Thoracic aorta (tissue), 2 donors: ENCODE results near the gene FOXD1. TPM values are rescaled to one million over a fixed set of nuclear protein-coding genes. Genes with fewer than 3 reads are reported as not detected.
"Not testable (repeated sequence)": the region's sequence is repeated elsewhere in the genome, so short reads cannot be mapped to it uniquely, and the experiment has no call there.

Experiments
- ATAC-seq: fragments of 150-250 bp; one replicate; pipeline ENCODE4 v1.8.0; 2017; ENCODE audit warnings: low read depth; ENCODE audit not compliant: insufficient number of reproducible peaks, low FRiP score
- DNase-seq: peaks from one replicate; pipeline ENCODE4 v3.0.0-alpha.2; 2020; ENCODE audit warnings: low spot score
- H3K27ac ChIP-seq, 2 donors: fragments of 200-600 bp; sonication (generic); 1 replicate in 1 of 2; 2 replicates in 1 of 2; pipeline ENCODE4 v1.5.1; 2016; ENCODE audit warnings: mild to moderate bottlenecking in 2 of 2, moderate library complexity in 2 of 2
- H3K27me3 ChIP-seq: fragments of 200-600 bp; sonication (generic); replicated peaks from 2 replicates; pipeline ENCODE4 v1.6.0; 2016; ENCODE audit warnings: mild to moderate bottlenecking; ENCODE audit not compliant: insufficient read depth
- H3K36me3 ChIP-seq: fragments of 200-600 bp; sonication (generic); one replicate; pipeline ENCODE4 v1.5.1; 2016
- H3K4me1 ChIP-seq, 2 donors: fragments of 200-600 bp; sonication (generic); 1 replicate in 1 of 2; 2 replicates in 1 of 2; pipeline versions ENCODE4 v1.5.1 to v1.6.0; 2016; ENCODE audit warnings: low read depth in 2 of 2, mild to moderate bottlenecking in 1 of 2; ENCODE audit not compliant: control insufficient read depth in 1 of 2
- H3K4me3 ChIP-seq: fragments of 200-600 bp; sonication (generic); 2 replicates; pipeline ENCODE4 v1.5.1; 2016; ENCODE audit warnings: mild to moderate bottlenecking
- H3K9me3 ChIP-seq: fragments of 200-600 bp; sonication (generic); 2 replicates; pipeline ENCODE4 v1.5.1; 2016
- CTCF ChIP-seq: fragments of 200-600 bp; sonication (generic); IDR thresholded peaks from one replicate; pipeline ENCODE4 v1.5.1; 2019; ENCODE audit warnings: antibody characterized with exemption
- total RNA-seq, 2 donors: library from RNA; depleted of rRNA; stranded (reverse); fragments of >200 nt; gene quantifications; one replicate each; pipeline versions ENCODE4 v1.1.0 to v1.2.3, GENCODE V29; 2016

FOXD1 gene
- total RNA-seq, 2 donors from 2014 or later: 6.8 to 10.0 TPM

GRCh38 chr5:73482383-73483136, 34.0 kb upstream of the FOXD1 start:
- Histone ChIP-seq H3K27ac (no peak overlapping the region), H3K27me3 (no peaks in the 10 kb centered on the region), H3K9me3 (no peaks in the 10 kb centered on the region), H3K36me3 (no peaks in the 10 kb centered on the region), H3K4me1 (no peaks in the 10 kb centered on the region), H3K4me3 (no peak overlapping the region)
- DNase-seq: no peak
- no peak for TF ChIP-seq CTCF
- no peak for ATAC-seq

DNA sequence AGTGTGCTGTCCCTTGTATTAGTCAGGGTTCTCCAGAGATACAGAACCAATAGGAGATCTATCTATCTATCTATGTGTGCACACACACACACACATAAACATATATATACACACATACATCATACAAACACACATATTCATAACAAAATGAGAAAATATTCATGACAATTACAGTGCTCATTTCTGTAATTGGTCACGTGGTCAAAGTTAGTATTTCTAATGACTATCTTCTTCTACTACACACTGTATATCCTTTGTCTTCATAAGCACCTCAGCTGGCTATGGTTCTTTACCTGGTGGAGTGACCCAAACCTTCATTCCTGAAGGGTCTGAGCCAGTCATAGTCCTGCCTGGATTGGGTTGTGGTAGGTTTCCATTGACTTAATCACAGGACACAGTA, 31.9 kb upstream of the FOXD1 start:
- DNase-seq (no peak), ATAC-seq (no peak)
- Histone ChIP-seq H3K27ac (no peak overlapping the region), H3K4me1 (no peaks in the 10 kb centered on the region), H3K36me3 (no peaks in the 10 kb centered on the region), H3K4me3 (no peak overlapping the region), H3K27me3 (no peaks in the 10 kb centered on the region), H3K9me3 (no peaks in the 10 kb centered on the region)
- no peak for TF ChIP-seq CTCF

- no peak for DNase-seq
- Histone ChIP-seq H3K4me1 (no peaks in the 10 kb centered on the region), H3K36me3 (no peaks in the 10 kb centered on the region), H3K9me3 (no peaks in the 10 kb centered on the region), H3K27ac (no peak overlapping the region), H3K27me3 (no peaks in the 10 kb centered on the region), H3K4me3 (no peak overlapping the region)
- no peak for TF ChIP-seq CTCF
- no peak for ATAC-seq
Measured at GRCh38 chr5:73472116-73472515, 23.5 kb upstream of the FOXD1 start.

GRCh38 chr5:73471654-73472053, 23.1 kb upstream of the FOXD1 start:
- TF ChIP-seq CTCF: no peak
- Histone ChIP-seq H3K27ac (no peak overlapping the region), H3K4me1 (no peaks in the 10 kb centered on the region), H3K36me3 (no peaks in the 10 kb centered on the region), H3K4me3 (no peak overlapping the region), H3K27me3 (no peaks in the 10 kb centered on the region), H3K9me3 (no peaks in the 10 kb centered on the region)
- no peak for ATAC-seq
- DNase-seq: no peak

GRCh38 chr5:73469878-73470277, 21.3 kb upstream of the FOXD1 start:
- H3K27me3 ChIP-seq: no peaks in the 10 kb centered on the region
- no peaks in the 10 kb centered on the region for H3K36me3 ChIP-seq
- no peak for TF ChIP-seq CTCF
- no peak overlapping the region for H3K27ac ChIP-seq
- no peak overlapping the region for H3K4me3 ChIP-seq
- H3K4me1 ChIP-seq: no peaks in the 10 kb centered on the region
- DNase-seq: no peak
- H3K9me3 ChIP-seq: no peaks in the 10 kb centered on the region
- no peak for ATAC-seq

- not testable (repeated sequence) for H3K27me3 ChIP-seq, H3K27ac ChIP-seq, H3K4me3 ChIP-seq, H3K4me1 ChIP-seq, H3K36me3 ChIP-seq, DNase-seq, H3K9me3 ChIP-seq, ATAC-seq
Measured at GRCh38 chr5:73468638-73469037, 20.1 kb upstream of the FOXD1 start.
